Suppressor macrophage treated with lipopolysaccharide for 4 hours (primary cell): ENCODE results near the gene ZC3H12C.
A peak's percentile ranks its signal among the peaks of the same experiment; 100 is the strongest.

Experiments
- DNase-seq: peaks from one replicate; pipeline ENCODE4 v3.0.0-alpha.2; 2020

The ZC3H12C gene

GRCh38 chr11:110156503-110156902, 63.3 kb downstream of the ZC3H12C start:
- no peak for DNase-seq

DNA sequence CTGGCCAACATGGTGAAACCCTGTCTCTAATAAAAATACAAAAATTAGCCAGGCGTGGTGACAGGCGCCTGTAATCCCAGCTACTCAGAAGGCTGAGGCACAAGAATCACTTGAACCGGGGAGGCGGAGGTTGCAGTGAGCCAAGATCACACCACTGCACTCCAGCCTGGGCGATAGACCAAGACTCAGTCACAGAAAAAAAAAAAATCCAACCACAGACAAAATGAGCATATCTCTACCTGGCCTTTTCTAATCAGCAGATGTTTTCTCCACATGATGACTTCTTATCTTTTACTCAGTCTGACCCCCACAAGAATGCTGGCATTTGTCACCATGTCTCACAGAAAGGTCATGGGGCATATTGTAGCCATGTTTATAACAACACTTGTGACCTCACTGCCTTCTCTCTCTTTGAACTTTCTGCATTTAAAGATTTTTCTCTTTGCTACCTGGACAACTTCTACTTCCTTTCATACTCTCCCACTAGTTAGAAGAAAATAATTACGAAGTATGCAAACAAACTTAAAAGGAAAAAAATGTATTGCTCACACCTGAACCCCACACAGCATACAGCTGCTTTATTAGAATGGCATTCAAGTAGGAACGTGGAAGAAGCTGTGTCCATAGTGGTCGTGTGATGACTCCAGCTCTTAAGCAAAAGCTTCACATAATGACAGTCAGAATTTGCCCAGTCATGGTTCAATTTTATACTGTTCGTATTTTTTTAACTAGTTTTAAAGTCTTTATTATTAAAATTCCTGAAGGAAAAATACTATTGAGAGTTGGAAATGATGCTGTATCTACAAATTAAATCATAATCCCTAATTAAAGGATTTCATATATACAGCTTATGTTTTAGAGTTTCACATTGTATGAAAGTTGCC, 65.4 kb downstream of the ZC3H12C start:
- no peak for DNase-seq

DNA sequence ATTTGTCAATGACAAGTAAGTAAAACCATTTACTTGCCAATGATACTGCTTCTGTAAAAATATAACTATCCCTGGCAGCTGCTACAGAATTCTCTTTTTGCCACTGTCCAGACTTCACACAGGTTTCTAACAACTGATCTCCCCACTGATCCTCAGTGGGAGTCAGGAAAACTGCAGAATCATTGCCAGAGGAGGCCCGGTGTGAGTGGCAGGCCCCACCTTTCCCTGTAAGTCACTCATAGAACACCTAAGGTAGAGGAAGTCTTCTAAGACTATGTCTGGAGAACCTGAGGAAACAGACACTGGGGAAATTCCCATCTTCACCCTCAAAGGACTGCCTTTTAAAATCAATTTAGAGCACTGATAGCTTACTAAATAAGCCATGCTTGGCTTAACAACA, 66.3 kb downstream of the ZC3H12C start:
- DNase-seq: no peak

GRCh38 chr11:110160016-110160415, 66.8 kb downstream of the ZC3H12C start:
- DNase-seq: no peak

GRCh38 chr11:110160437-110160836, 67.2 kb downstream of the ZC3H12C start:
- no peak for DNase-seq

DNA sequence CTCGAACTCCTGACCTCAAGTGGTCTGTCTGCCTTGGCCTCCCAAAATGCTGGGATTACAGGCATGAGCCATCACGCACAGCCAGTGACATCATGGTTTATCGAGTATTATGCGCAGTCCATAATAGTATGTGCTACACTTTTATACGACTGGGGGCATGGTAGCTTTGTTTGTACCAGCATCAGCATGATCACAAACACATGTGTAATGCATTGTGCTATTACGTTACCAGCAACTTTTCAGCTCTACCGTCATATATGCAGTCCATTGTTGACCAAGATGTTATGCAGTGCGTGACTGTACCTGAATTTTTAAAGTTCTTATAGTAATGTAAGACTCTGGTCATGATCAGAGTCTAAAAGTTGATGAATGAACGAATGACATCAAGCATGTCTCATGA, 67.9 kb downstream of the ZC3H12C start:
- no peak for DNase-seq

DNA sequence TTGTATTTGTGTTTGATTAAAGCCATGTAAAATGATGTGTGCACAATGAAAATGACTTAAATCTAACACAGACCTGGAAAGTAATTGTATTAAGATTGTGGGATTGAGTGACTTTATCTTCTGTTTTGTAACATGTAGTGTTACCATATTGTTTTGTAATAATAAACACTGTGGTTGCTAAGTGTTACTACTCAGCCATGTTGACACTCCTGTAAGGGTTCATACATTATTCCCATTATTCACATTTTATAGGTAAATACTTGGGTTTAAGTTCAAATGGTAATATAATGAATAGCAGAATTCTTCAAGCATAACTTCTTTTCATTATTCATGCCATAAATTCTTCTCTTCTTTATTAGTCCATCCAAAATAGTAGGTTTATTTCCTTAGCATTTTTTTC, 69.0 kb downstream of the ZC3H12C start:
- DNase-seq: no peak

- DNase-seq: no peak
Observed at GRCh38 chr11:110165039-110165925, 72.1 kb downstream of the ZC3H12C start.

GRCh38 chr11:110168033-110168803, 75.0 kb downstream of the ZC3H12C start:
- DNase-seq: no peak

- no peak for DNase-seq
Observed at GRCh38 chr11:110169738-110170137, 76.5 kb downstream of the ZC3H12C start.

GRCh38 chr11:110172468-110173065, 79.4 kb downstream of the ZC3H12C start:
- DNase-seq: peak; percentile 57

DNA sequence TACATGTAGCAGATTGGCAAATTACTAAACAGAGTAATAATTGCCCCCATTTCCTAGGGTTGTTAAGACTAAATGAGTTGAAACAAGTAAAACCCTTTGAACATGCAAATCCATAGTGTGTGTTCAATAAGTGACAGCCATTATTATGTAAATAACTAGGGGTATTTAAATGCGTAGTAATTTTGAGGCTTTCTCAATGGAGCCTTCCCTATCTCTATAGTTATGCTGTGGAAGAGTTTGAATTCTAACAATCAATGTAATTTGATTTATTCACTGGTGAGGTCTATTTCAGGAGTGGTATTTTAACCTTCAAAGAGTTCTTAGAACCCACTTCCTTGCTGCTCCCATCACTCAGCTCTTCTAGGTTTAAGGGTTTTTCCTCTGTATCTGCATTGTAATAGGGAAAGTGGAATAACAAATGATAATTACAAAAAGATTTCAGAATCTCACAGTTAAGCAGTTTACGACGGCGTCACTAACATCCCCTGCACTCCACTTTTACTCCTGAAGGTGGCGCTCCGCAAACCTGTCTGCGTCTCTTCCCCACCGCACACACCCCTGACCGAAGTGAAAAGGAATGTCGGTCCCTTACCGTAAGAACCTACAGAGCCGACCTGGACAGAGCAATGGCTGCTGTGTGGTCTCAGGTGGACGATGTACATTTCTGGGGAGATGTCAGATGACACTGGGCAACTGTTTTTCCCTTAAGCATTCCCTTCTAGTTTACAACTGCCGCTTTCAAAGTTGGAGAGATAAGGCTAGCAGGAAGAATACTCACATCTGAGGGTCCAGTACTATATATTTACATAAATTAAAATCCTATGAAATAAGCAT, 80.8 kb downstream of the ZC3H12C start:
- DNase-seq: peak; percentile 52

GRCh38 chr11:110174645-110175310, 81.6 kb downstream of the ZC3H12C start:
- DNase-seq: peak; percentile 25

GRCh38 chr11:110176366-110177085, 83.3 kb downstream of the ZC3H12C start:
- DNase-seq: peak; percentile 57

DNA sequence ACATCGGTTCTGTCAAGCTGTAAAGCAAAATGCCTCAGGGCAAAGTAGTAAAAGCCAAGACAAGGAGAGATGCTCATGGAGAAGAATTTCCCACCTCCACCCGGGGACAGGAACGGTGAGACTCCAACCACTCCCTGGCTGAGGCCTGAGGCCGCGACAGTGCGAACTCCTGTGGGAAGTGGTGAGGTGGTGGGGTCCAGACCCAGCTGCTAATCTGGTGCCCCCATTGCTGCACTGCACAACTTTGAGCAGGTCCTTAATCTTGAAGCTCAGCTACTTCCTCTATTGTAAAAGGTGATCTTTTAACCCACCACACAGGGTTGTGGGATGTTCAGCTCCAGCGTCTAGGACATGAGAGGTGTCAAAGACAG, 83.9 kb downstream of the ZC3H12C start:
- no peak for DNase-seq

- no peak for DNase-seq
Observed at GRCh38 chr11:110179064-110179463, 85.9 kb downstream of the ZC3H12C start.

GRCh38 chr11:110182886-110183285, 89.7 kb downstream of the ZC3H12C start:
- no peak for DNase-seq

DNA sequence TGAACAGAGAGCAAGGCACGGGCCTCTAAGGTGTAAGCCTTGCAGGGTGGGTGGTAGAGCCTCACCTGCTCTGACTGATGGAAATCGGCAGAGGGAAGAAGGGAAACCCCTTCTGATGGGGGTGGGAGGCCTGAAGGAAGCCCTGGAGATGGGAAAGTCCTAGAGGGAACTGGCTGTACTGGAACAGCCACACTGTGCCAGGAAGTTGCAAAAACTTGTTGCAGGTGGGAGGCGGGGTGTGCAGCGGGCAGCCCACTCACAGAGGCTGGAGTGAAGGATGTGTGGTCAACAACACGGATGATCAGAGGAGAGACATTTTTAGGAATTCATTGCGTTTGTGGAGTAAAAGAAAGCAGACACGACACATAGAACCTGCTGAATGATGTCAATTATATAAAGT, 91.3 kb downstream of the ZC3H12C start:
- peak; percentile 34 for DNase-seq

DNA sequence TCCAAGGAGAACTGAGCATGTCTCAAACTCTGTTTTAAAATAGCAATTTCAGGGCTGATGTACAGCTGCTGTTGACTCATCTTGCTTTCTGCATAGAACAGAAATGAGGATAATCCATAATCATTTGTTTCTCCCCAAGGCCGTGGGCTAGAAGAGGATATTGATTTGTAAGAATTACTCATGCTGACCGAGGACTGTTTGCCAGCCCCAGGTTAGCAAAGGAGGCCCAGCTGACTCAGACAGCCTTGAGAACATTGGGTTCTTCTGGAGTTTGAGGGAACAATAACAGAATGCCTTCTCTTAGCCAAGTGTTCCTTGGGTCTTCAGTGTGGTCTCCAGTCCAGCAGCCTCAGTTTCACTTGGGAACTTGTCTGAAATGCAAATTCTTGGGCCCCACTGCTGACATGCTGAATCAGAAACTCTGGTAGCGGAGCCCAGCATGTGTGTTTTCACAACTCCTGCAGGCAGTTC, 92.0 kb downstream of the ZC3H12C start:
- DNase-seq: peak; percentile 21

GRCh38 chr11:110185599-110185998, 92.4 kb downstream of the ZC3H12C start:
- DNase-seq: no peak
